ENCODE data around the gene SNX9. TPM values are rescaled to one million over a fixed set of nuclear protein-coding genes. Genes with fewer than 3 reads are reported as not detected.

The SNX9 gene
- total and polyA plus RNA-seq, 2 of the 4 experiments (the other 2 are of a cell fraction): 35.3 to 41.2 TPM

GRCh38 chr6:157855325-157855724 is 32.3 kb downstream of the SNX9 start:
- Histone ChIP-seq H3K9me3 (ENCODE audit: control insufficient read depth, insufficient read depth, low read length) (peaks cover 11% of the 10 kb centered on the region), H4K20me1 (ENCODE audit: insufficient read depth, low read length) (peaks cover 78% of the 10 kb centered on the region), H3K4me2 (ENCODE audit: low read depth, low read length) (no peak overlapping the region), H3K14ac (replicated peaks; ENCODE audit: low read depth, low read length) (no peak overlapping the region), H2AK9ac (replicated peaks; ENCODE audit: low read depth, low read length, poor library complexity) (no peak overlapping the region), H4K8ac (ENCODE audit: low read depth in 2 of 2, low read length in 2 of 2) (no peak overlapping the region), H3K4me3 (ENCODE audit: insufficient read depth, low read depth, low read length) (no peak overlapping the region), H3K27me3 (ENCODE audit: control insufficient read depth, insufficient read depth, low read length) (no peaks in the 10 kb centered on the region), H2AFZ (replicated peaks; ENCODE audit: low read length, poor library complexity) (no peak overlapping the region), H3K9ac (ENCODE audit: low read depth, low read length) (no peak overlapping the region), H2BK15ac (ENCODE audit: low read depth, low read length) (no peak overlapping the region), H3K36me3 (ENCODE audit: control insufficient read depth, insufficient read depth, low read length) (no peaks in the 10 kb centered on the region), H2AK5ac (ENCODE audit: low read depth, low read length) (no peak overlapping the region), H2BK20ac (ENCODE audit: low read depth, low read length) (no peak overlapping the region), H4K5ac (ENCODE audit: low read depth, low read length) (no peak overlapping the region), H3K79me1 (ENCODE audit: low read depth in 1 of 2, low read length in 2 of 2) (peaks cover 20 to 65% of the 10 kb centered on the region in 2 experiments), H3K18ac (ENCODE audit: low read depth, low read length) (no peak overlapping the region), H3K4ac (ENCODE audit: low read depth, low read length) (no peak overlapping the region), H4K91ac (ENCODE audit: insufficient read depth, low read depth, low read length) (no peak overlapping the region), H3K4me1 (ENCODE audit: control insufficient read depth, insufficient read depth, low read length) (peaks cover 3% of the 10 kb centered on the region), H3K23ac (ENCODE audit: low read depth, low read length) (no peak overlapping the region), H3K9me1 (ENCODE audit: insufficient read depth, low read length) (peaks cover 2% of the 10 kb centered on the region; the same call in 1 of the 2 replicates), H2BK120ac (ENCODE audit: low read depth, low read length) (no peak overlapping the region), H3K56ac (ENCODE audit: extremely low read depth, insufficient read depth, low read length) (no peak overlapping the region), H3K27ac (ENCODE audit: insufficient read depth, low read length) (no peak overlapping the region), H2BK5ac (ENCODE audit: low read depth, low read length, poor library complexity, severe bottlenecking) (no peak overlapping the region)
- in situ Hi-C loops (cut with MboI; ENCODE audit: low sequenced_read_pairs) (no loop called here), dilution Hi-C loops (cut with HindIII; ENCODE audit: low sequenced_read_pairs, unreplicated experiment) (no loop called here), intact Hi-C loops (cut with micrococcal nuclease) (no loop called here)
- no CpG with 5 or more reads among the region's 5 CpGs for WGBS, 2 experiments (ENCODE audit: extremely low coverage in 2 of 2, insufficient read length in 1 of 2)
- DNase-seq: no peak
- ChIA-PET CTCF (no interaction called here), POLR2A (ENCODE audit: unreplicated experiment) (no interaction called here)
- BruUV-seq (replicated peaks): no TSS peak
- no peak for ATAC-seq (ENCODE audit: low read depth)
- TF ChIP-seq NFE2L2 (IDR thresholded peaks at IDR 0.05; ENCODE audit: low read depth, low read length) (no peak), RCOR1 (IDR thresholded peaks at IDR 0.05; ENCODE audit: insufficient replicate concordance, low read length) (no peak), MAFK (IDR thresholded peaks at IDR 0.05; ENCODE audit: low read depth, low read length) (no peak), RAD21 (IDR thresholded peaks at IDR 0.05; ENCODE audit: low read length) (no peak), FOS (IDR thresholded peaks at IDR 0.05; ENCODE audit: low read depth, low read length) (no peak), USF2 (IDR thresholded peaks at IDR 0.05; ENCODE audit: low read depth, low read length) (no peak), RFX5 (IDR thresholded peaks at IDR 0.05; ENCODE audit: low read depth, low read length) (no peak), POLR2A (IDR thresholded peaks at IDR 0.05; ENCODE audit: low read depth, low read length) (no peak), CHD1 (IDR thresholded peaks at IDR 0.05; ENCODE audit: low read depth, low read length) (no peak), ELK1 (IDR thresholded peaks at IDR 0.05; ENCODE audit: borderline replicate concordance, low read depth, low read length) (no peak), BHLHE40 (IDR thresholded peaks at IDR 0.05; ENCODE audit: low read depth, low read length) (no peak), CTCF (conservative IDR thresholded peaks at IDR 0.05; ENCODE audit: low read depth, low read length) (no peak), CEBPB (IDR thresholded peaks at IDR 0.05; ENCODE audit: low read depth, low read length) (no peak), SMC3 (IDR thresholded peaks at IDR 0.05; ENCODE audit: low read depth, low read length) (no peak)

Measured in IMR-90 (cell line).